HCT116 (cell line): ENCODE data around the gene SLC6A11.

Source experiments
- CBX3 ChIP-seq: IDR thresholded peaks from 2 replicates; pipeline ENCODE4 v1.6.1; 2012; ENCODE audit warnings: low read depth
- CEBPB ChIP-seq: IDR thresholded peaks from 2 replicates; pipeline ENCODE4 v1.6.1; 2012; ENCODE audit warnings: low read depth
- CTCF ChIP-seq, 3 experiments: fragments of 200-600 bp in 1 of 3; sonication (generic) in 1 of 3; IDR thresholded peaks in 2 of 3; conservative IDR thresholded peaks in 1 of 3; 2 replicates each; pipeline ENCODE4 v1.5.1; 2012 to 2017; ENCODE audit warnings: low read depth in 2 of 3, low read length in 2 of 3, antibody characterized with exemption in 1 of 3, borderline replicate concordance in 1 of 3, control low read depth in 1 of 3, mild to moderate bottlenecking in 1 of 3, mixed read lengths in 1 of 3, mixed run types in 1 of 3, moderate library complexity in 1 of 3; ENCODE audit not compliant: insufficient read depth in 1 of 3
- EZH2phosphoT487 ChIP-seq: fragments of 200-600 bp; IDR thresholded peaks from 2 replicates; pipeline ENCODE4 v1.6.1; 2018; ENCODE audit warnings: antibody characterized with exemption, borderline replicate concordance
- POLR2A ChIP-seq: IDR thresholded peaks from 2 replicates; pipeline ENCODE4 v1.7.0; 2011; ENCODE audit warnings: borderline replicate concordance; ENCODE audit not compliant: insufficient read depth, insufficient read length; ENCODE audit errors: extremely low read depth
- ZNF274 ChIP-seq: fragments of 200-500 bp; sonication (Bioruptor generic); IDR thresholded peaks from 2 replicates; pipeline ENCODE4 v1.6.1; 2014; ENCODE audit warnings: mild to moderate bottlenecking, low read depth, low read length, inconsistent platforms

- no peak for TF ChIP-seq EZH2phosphoT487
- no peak for TF ChIP-seq CTCF (IDR thresholded peaks at IDR 0.05 in 2 of 3, conservative IDR thresholded peaks at IDR 0.05 in 1 of 3; ENCODE audit: borderline replicate concordance in 1 of 3, insufficient read depth in 1 of 3, low read depth in 2 of 3, low read length in 2 of 3)
- no peak for TF ChIP-seq CBX3
- TF ChIP-seq CEBPB, result no peak
- no peak for TF ChIP-seq ZNF274
- TF ChIP-seq POLR2A, result no peak
Measured at GRCh38 chr3:10937141-10937825, 121.3 kb downstream of the SLC6A11 start.
